SK-N-MC (cell line): ENCODE data around the gene LGALS9B.
"Not testable (repeated sequence)": the region's sequence is repeated elsewhere in the genome, so short reads cannot be mapped to it uniquely, and the experiment has no call there.

Experiments used
- EZH2 ChIP-seq: fragments of 200-600 bp; sonication (generic); IDR thresholded peaks from one replicate; pipeline ENCODE4 v1.6.1; 2017; ENCODE audit warnings: antibody characterized with exemption
- POLR2AphosphoS5 ChIP-seq: IDR thresholded peaks from 2 replicates; pipeline ENCODE4 v1.6.1; 2012; ENCODE audit warnings: mild to moderate bottlenecking, low read depth, low read length, borderline replicate concordance

GRCh38 chr17:20511778-20512177 is 44.4 kb upstream of the LGALS9B start:
- not testable (repeated sequence) for TF ChIP-seq EZH2, POLR2AphosphoS5
